ENCODE results near the gene DSTN.
"Not testable (repeated sequence)": the region's sequence is repeated elsewhere in the genome, so short reads cannot be mapped to it uniquely, and the experiment has no call there.

The DSTN gene

DNA sequence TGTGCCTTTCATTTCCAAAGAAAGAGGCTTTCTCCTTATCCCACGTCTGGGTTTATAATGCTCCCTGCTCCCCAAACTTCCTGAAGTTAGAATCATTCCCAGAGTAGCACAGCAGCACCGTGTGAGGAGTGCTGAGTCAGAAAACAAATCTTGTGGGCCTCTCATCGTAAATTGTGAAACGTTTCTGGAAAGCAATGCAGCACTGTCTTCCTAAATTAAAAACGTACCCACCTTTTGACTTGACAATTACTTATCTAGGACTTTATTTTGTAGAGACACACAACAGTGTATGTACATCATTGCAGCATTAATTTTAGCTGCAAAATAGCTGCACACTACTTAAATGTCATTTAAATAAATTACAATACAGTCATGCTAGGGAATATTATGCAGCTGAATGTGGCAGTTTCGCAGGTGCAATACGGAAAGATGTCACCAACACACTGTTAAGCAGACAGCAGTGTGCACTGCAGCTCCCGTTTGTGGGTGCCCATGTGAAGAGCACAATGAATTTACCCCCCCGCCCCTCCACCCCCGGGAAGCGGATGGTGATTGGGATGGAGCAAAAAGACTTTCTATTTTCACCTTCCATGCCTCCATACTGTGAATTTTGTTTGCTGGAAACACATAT lies 81.4 kb downstream of the DSTN start:
- no peak for DNase-seq (ENCODE audit: low read depth)

DNA sequence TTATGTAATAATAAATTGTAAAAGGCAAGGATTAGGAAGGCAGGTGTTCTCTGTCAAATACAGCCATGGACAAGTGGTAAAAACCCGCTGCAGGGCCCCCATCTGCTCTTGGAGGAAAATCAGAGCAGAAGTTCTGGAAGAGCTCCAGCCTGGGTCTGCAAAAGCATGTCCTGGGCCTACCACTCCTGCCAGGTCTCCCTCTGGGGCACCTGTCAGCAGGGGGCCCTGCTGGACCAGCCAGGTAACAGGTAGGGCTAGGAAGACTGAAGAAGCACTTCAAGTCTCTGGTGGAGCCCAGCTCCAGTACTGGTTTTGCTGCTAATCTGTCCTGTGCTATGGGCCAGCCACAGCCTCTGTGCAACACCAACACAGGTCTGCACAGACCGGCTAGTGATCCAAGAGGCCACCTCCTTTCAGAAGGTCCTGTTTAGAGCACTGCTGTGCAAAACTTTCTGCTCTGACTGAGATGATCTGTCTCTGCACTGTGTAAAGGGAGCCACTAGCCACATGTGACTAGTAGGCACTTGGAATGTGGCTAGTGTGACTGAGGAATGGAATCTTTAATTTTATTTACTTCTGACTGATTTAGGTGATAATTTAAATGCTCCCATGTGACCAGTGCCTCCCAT lies 82.0 kb downstream of the DSTN start:
- no peak for DNase-seq (ENCODE audit: low read depth)

GRCh38 chr20:17652411-17652810 lies 82.5 kb downstream of the DSTN start:
- no peak for DNase-seq (ENCODE audit: low read depth)

GRCh38 chr20:17653835-17654648 lies 84.2 kb downstream of the DSTN start:
- no peak for DNase-seq (ENCODE audit: low read depth)

DNA sequence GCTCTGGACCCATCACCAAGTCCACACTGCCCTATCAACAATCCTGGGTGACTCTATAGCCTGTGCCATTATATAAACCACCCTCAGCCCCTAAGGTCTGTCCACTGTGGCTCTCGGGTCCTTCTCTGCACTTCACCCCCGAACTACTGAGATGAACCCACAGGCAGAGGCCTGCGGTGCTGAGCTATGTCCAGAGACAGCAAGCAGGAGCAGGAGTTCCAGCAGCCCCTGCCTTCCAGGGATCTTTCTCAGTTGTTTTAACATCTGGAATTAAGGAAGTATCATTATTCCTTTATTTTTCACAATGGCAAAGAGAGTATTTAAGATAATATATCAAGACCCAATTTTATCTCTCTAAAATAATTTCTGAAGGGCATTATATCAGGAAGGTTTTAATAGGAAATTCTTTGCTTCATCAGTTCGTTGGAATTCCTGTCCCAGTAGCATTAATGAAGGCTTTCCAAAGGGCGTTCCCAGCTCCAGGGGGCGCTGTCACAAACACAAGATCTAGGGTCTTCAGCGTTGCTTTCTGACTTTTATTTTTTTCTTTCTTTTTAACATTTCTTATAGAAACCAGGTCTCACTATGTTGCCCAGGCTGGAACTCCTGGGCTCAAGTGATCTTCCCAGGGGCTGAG lies 84.9 kb downstream of the DSTN start:
- no peak for DNase-seq (ENCODE audit: low read depth)

DNA sequence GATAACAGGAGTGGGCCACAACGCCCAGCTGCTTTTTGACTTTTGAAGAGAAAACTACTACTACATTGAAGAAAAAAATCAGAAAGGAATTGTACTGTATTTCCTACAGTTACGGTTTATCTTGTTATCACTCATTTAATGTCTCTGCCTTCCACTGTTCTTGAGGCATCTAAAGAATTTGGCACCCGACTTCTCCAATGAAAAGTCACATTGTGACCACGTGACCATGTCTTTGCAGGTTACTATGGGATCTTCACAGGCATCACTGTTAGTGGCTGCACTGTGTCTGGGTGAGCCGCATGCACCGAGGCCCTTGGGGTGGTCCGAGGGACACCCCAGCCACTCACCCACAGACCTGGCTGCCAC lies 85.4 kb downstream of the DSTN start:
- DNase-seq (ENCODE audit: low read depth) = no peak

DNA sequence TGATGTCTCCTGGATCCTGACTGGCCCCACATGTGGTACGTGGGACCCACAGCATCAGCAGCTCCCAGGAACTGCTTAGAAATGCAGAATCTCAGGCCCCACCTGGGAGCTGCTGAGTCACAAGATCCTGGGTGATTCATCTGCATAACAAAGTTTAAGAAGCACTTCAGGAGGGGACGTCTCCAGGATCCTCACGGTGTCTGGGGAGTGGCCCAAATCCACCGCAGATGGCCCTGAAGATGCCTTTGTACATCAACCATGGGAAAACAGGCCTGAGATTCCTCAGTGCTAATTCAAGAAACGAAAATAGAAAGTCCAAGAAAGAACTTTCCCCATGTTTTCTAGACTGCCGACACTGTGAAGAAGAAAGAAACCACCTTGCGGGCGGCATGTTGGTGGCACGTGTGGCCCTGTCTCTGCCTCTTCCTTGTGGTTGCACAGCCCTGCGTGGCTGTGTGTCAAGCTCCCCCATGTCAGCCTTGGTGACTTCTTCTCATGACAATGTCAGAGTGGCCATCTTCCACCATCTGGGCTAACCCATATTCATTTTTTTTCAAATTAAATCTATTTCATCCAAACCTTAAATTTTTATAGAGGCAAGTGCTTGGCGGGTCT lies 86.1 kb downstream of the DSTN start:
- DNase-seq (ENCODE audit: low read depth) = no peak

DNA sequence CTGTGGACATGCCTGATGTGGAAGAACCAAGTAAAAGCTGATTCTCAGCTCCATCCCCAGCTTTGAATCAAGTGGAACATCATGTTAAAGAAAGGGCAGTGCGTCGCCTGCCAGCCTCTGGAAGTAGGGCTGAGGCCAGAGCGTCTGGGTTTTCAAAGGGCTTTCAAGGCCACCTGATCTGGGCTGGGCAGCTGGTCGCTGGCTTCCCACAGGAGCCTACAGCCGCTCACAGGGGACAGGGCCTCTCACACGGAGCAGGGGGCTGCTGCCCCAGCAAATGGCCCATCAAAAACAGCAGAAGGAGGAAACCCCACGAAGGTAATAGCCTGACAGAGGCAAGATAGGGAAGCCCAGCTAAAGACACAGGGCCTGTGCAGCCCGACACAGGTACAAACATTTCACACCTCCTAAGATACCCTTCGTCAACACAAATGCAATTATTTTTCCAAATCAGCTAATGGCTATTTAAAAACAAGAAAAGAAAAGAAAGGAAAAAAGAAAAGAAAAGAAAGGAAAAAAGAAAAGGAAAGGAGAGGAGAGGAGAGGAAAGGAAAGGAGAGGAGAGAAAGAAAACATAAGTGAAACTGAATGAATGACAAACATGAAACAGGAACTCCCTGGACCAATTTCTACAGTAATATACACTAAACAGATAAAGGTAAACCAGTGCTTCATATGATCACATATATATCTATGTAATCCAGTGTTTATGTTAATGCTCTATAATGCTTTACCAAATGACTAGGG lies 87.4 kb downstream of the DSTN start:
- no peak for DNase-seq (ENCODE audit: low read depth)

DNA sequence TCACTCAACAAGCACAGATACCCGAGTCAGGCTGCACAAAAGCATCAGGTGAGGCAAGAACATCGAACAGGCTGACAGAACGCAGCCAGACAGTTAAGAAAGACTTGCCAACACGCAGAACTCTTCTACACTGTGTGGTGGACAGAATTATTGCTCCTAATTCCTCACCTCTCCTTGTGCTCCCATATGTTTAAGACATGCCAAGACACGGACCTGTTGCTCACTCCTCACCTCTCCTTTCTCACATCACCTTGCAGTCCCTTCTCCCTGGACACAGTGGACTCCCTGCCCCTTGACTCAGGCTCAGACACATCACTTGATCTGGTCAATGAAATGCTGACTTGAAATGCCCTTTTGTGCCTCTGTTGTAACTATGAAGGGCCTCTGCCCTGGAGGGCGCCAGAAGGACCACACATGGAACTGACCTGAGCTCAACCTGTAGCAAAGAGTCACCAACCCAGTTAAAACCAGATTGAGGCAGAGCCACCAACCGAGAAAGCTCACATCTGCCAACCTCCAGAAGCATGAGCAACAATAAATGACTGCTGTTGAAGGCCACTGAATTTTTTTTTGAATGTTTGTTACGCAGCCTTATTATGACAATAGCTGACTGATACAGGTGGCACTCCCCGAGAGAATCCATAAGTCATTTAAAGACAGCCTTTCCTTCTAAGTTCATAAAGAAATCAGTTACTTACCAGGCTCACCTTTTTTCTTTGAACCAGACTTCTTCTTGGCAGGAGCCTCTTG lies 88.2 kb downstream of the DSTN start:
- DNase-seq (ENCODE audit: low read depth) = no peak

DNA sequence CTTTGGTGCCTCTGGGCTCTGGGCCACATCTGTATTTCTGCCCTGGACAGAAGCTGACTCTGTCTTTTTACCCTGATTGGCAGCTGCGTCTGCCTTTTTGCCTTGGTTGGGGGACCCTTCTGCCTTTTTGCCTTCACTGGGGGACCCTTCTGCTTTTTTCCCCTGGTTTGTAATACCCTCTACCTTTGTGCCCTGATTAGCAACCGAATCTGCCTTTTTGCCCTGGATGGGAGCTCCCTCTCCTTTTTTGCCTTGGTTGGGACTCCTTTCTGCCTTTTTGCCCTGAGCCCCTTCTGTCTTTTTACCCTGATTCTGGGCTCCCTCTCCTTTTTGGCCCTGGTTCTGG lies 88.7 kb downstream of the DSTN start:
- DNase-seq (ENCODE audit: low read depth) = no peak

DNA sequence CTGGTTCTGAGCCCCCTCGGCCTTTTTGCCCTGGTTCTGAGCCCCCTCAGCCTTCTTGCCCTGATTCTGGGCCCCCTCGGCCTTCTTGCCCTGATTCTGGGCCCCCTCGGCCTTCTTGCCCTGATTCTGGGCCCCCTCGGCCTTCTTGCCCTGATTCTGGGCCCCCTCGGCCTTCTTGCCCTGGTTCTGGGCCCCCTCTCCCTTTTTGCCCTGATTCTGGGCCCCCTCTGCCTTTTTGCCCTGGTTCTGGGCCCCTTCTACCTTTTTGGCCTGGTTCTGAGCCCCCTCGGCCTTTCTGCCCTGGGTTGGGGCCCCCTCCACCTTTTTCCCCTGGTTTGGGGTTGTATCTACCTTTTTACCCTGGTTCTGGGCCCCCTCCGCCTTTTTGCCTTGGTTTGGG lies 89.5 kb downstream of the DSTN start:
- not testable (repeated sequence) for DNase-seq (ENCODE audit: low read depth)

Data from stimulated activated CD8-positive, alpha-beta memory T cell treated with anti-CD3 and anti-CD28 coated beads, Interleukin-12 subunit alpha, Interleukin-12 subunit beta, amount 100 ng/mL, for 1 hour (primary cell).